CD8-positive, alpha-beta memory T cell (primary cell): ENCODE data around the gene SPARC. TPM values are rescaled to one million over a fixed set of nuclear protein-coding genes. Genes with fewer than 3 reads are reported as not detected.

Experiments
- CTCF ChIA-PET: fragments of 350-600 bp; sonication (Branson Sonifier 250); formaldehyde crosslinking; loops from one replicate; lab custom pipeline; 2021; ENCODE audit warnings: antibody characterized with exemption; lab: Charles Lee
- POLR2A ChIA-PET: fragments of 350-600 bp; sonication (Branson Sonifier 250); formaldehyde crosslinking; loops from one replicate; lab custom pipeline; 2021; ENCODE audit warnings: antibody characterized with exemption; lab: Charles Lee
- DNase-seq, 5 donors: peaks; one replicate each; pipeline versions ENCODE4 v3.0.0 to v3.0.0-alpha.2; 2020 to 2022; ENCODE audit warnings: mixed read lengths in 1 of 5
- H3K27ac ChIP-seq: one replicate; pipeline ENCODE4 v1.7.0; 2013; ENCODE audit warnings: low read depth, mild to moderate bottlenecking, low read length, moderate library complexity
- H3K27me3 ChIP-seq: 2 replicates; pipeline ENCODE4 v1.7.0; 2013; ENCODE audit warnings: low read length, mild to moderate bottlenecking; ENCODE audit not compliant: insufficient read depth, poor library complexity, severe bottlenecking
- H3K36me3 ChIP-seq: 2 replicates; pipeline ENCODE4 v1.7.0; 2013; ENCODE audit warnings: mild to moderate bottlenecking, low read length, moderate library complexity; ENCODE audit not compliant: insufficient read depth
- H3K4me1 ChIP-seq: 2 replicates; pipeline ENCODE4 v1.7.0; 2013; ENCODE audit warnings: mild to moderate bottlenecking, low read length, moderate library complexity; ENCODE audit not compliant: insufficient read depth
- H3K4me3 ChIP-seq: 2 replicates; pipeline ENCODE4 v1.7.0; 2013; ENCODE audit warnings: mild to moderate bottlenecking, low read length
- H3K9me3 ChIP-seq: 2 replicates; pipeline ENCODE4 v1.7.0; 2013; ENCODE audit warnings: mild to moderate bottlenecking, low read length
- H3K27ac Mint-ChIP-seq, 8 donors: one replicate each; pipeline ENCODE4 v1.8.0; 2020 to 2021; ENCODE audit warnings: mixed read lengths in 8 of 8, mild to moderate bottlenecking in 6 of 8, inconsistent platforms in 3 of 8, moderate library complexity in 3 of 8
- H3K27me3 Mint-ChIP-seq, 2 donors: one replicate each; pipeline ENCODE4 v1.8.0; 2020 to 2021; ENCODE audit warnings: mixed read lengths in 2 of 2, mild to moderate bottlenecking in 1 of 2, moderate library complexity in 1 of 2
- H3K36me3 Mint-ChIP-seq, 3 donors: one replicate each; pipeline ENCODE4 v1.8.0; 2020 to 2021; ENCODE audit warnings: mixed read lengths in 3 of 3, inconsistent platforms in 1 of 3, mild to moderate bottlenecking in 1 of 3
- H3K4me1 Mint-ChIP-seq, 3 donors: one replicate each; pipeline ENCODE4 v1.8.0; 2020 to 2021; ENCODE audit warnings: mixed read lengths in 3 of 3, inconsistent platforms in 1 of 3, mild to moderate bottlenecking in 1 of 3
- H3K4me3 Mint-ChIP-seq, 7 donors: one replicate each; pipeline ENCODE4 v1.8.0; 2020 to 2021; ENCODE audit warnings: mixed read lengths in 7 of 7, mild to moderate bottlenecking in 6 of 7, moderate library complexity in 4 of 7, inconsistent platforms in 2 of 7
- H3K9me3 Mint-ChIP-seq, 5 donors: one replicate each; pipeline ENCODE4 v1.8.0; 2020 to 2022; ENCODE audit warnings: mixed read lengths in 5 of 5, mild to moderate bottlenecking in 3 of 5, moderate library complexity in 2 of 5, inconsistent platforms in 1 of 5
- polyA plus RNA-seq: library from polyadenylated mRNA; unstranded; fragments of 300-500 nt; fragmentation: Illumina TruSeq; gene quantifications from one replicate; pipeline ENCODE4 v1.2.3, GENCODE V29; 2021
- total RNA-seq, 2 experiments: library from RNA; stranded (reverse); gene quantifications; one replicate each; pipeline ENCODE4 v1.2.3, GENCODE V29; 2021

Gene SPARC
- total and polyA plus RNA-seq, 3 experiments from 2014 or later, result 0.22 to 0.31 TPM; not detected in 1

DNA sequence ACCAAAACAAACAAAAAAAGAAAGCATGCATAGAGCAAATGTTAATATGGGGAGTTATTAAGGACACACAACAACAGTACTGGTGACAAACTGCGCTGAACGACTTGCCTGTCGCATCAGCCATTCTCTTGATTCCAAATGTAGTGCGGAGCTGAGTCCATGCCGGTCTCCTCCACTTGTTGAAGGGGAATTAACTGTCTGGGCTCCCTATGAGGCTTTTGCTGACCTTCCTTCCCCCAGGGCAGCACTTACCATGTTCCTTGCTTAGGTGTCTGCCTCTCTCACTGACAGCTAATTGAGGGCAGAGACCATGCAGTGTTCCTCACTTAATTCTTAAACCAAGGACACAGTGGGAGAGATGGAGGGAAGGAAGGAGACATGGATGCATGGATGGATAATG, 54.8 kb downstream of the SPARC start:
- Mint-ChIP-seq H3K9me3 (no peaks in the 10 kb centered on the region), H3K4me1 (no peaks in the 10 kb centered on the region), H3K36me3 (peaks cover 0 to 2% (median 0%) of the 10 kb centered on the region in 3 donors), H3K4me3 (no peak overlapping the region), H3K27me3 (peaks cover 9 to 22% of the 10 kb centered on the region in 2 donors), H3K27ac (no peak overlapping the region)
- ChIA-PET POLR2A (no interaction called here), CTCF (no interaction called here)
- H3K27ac ChIP-seq, result no peak overlapping the region
- H3K36me3 ChIP-seq, result no peaks in the 10 kb centered on the region
- no peaks in the 10 kb centered on the region for H3K4me1 ChIP-seq
- no peak for DNase-seq
- no peak overlapping the region for H3K4me3 ChIP-seq
- H3K9me3 ChIP-seq, result no peaks in the 10 kb centered on the region
- H3K27me3 ChIP-seq, result no peaks in the 10 kb centered on the region

DNA sequence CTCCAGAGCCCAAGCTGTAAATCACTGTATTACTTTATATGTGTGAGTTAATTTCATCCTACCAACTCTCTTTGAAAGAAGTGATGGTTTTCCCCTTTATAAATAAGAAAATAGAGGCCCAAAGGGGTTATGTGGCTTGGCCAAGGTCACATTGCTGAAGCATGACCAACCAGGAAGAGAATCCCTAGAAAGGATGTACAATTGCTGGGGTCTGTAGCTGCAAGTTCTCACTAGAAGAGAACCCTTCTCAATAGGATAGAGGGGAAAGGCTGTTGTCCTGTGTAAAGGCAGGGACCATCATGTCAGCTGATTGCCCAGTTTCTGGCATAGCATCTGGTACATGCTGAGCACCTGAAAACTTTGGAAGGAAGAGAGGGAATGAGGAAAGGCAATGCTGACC, 56.6 kb downstream of the SPARC start:
- POLR2A ChIA-PET, result no interaction called here

DNA sequence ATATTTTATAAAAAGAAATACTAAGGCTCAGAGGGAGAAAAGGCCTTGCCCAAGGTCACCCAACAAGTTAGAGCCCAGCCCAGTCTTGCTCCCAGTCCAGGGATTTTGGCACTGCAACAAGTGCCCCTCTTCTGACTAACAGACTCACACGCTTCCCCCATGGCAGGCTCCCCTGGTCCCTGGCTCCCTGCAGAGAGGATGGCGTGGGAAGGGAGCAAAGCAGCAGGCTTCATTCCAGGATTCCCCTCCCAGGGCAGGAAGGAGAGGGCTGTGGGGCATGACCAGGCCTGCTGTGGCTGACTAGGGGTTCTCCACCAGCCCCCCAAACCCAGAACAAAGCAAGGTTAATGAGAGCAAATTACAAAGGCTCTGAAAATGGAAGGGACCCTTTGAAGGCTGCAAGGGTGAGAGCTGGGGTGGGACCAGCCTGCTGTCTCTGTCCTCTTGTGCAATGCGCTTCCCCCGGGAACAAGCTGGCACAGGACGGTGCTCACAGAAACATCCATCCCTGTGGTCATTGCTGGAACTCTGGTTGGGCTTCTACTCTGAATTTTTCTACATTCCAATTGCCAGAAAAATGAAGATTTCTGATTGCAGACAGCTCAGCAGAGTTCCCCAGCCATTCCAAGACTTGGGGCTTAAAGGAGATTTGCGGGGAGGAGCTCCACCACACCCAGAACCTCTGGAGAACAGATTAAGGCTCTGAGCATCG, 58.4 kb downstream of the SPARC start:
- no peak for DNase-seq
- Histone ChIP-seq H3K4me3 (no peak overlapping the region), H3K36me3 (no peaks in the 10 kb centered on the region), H3K27me3 (no peaks in the 10 kb centered on the region), H3K4me1 (no peaks in the 10 kb centered on the region), H3K27ac (no peak overlapping the region), H3K9me3 (no peaks in the 10 kb centered on the region)
- H3K36me3 Mint-ChIP-seq, result peaks cover 0 to 2% (median 0%) of the 10 kb centered on the region in 3 donors
- H3K9me3 Mint-ChIP-seq, result no peaks in the 10 kb centered on the region
- H3K27me3 Mint-ChIP-seq, result peaks cover 9 to 16% of the 10 kb centered on the region in 2 donors
- POLR2A ChIA-PET, result no interaction called here
- no peak overlapping the region for H3K4me3 Mint-ChIP-seq
- CTCF ChIA-PET, result no interaction called here
- H3K27ac Mint-ChIP-seq, result no peak overlapping the region
- H3K4me1 Mint-ChIP-seq, result no peaks in the 10 kb centered on the region

More for the DNA sequence above, 56.6 kb downstream of the SPARC start:
- H3K4me3 Mint-ChIP-seq, result no peak overlapping the region
- H3K27ac ChIP-seq, result no peak overlapping the region
- no peaks in the 10 kb centered on the region for H3K9me3 Mint-ChIP-seq
- no peaks in the 10 kb centered on the region for H3K4me1 Mint-ChIP-seq
- H3K36me3 Mint-ChIP-seq, result peaks cover 0 to 2% (median 0%) of the 10 kb centered on the region in 3 donors
- no peak for DNase-seq
- no peaks in the 10 kb centered on the region for H3K27me3 ChIP-seq
- no peaks in the 10 kb centered on the region for H3K36me3 ChIP-seq
- CTCF ChIA-PET, result no interaction called here
- no peak overlapping the region for H3K27ac Mint-ChIP-seq
- H3K4me1 ChIP-seq, result no peaks in the 10 kb centered on the region
- no peak overlapping the region for H3K4me3 ChIP-seq
- H3K9me3 ChIP-seq, result no peaks in the 10 kb centered on the region
- peaks cover 9 to 18% of the 10 kb centered on the region in 2 donors for H3K27me3 Mint-ChIP-seq

DNA sequence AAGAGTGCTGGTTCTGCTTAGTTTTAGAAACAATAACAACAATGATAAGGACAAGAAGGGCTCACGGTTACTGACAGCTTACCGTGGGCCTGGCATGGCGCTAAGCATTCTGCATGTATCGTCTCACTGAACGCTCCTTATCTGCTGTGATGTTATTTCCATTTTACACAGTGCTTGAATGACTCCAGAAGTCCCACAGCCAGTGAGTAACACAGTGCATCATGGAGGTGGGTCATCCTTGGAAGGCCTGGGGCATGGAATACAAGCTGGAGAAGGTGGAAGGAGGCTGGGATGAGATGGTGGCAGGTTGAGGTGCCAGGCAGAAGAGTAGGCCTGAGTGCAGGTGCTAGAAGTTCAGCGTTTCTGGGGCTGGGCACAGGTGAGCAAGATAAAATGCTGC, 59.1 kb downstream of the SPARC start:
- no peaks in the 10 kb centered on the region for H3K9me3 Mint-ChIP-seq
- Histone ChIP-seq H3K27ac (no peak overlapping the region), H3K4me1 (no peaks in the 10 kb centered on the region), H3K4me3 (no peak overlapping the region), H3K36me3 (no peaks in the 10 kb centered on the region), H3K9me3 (no peaks in the 10 kb centered on the region), H3K27me3 (no peaks in the 10 kb centered on the region)
- H3K27me3 Mint-ChIP-seq, result peaks cover 9 to 20% of the 10 kb centered on the region in 2 donors
- DNase-seq, result no peak
- H3K4me3 Mint-ChIP-seq, result no peak overlapping the region
- POLR2A ChIA-PET, result no interaction called here
- CTCF ChIA-PET, result no interaction called here
- H3K27ac Mint-ChIP-seq, result no peak overlapping the region
- H3K36me3 Mint-ChIP-seq, result peaks cover 0 to 2% (median 0%) of the 10 kb centered on the region in 3 donors
- no peaks in the 10 kb centered on the region for H3K4me1 Mint-ChIP-seq

DNA sequence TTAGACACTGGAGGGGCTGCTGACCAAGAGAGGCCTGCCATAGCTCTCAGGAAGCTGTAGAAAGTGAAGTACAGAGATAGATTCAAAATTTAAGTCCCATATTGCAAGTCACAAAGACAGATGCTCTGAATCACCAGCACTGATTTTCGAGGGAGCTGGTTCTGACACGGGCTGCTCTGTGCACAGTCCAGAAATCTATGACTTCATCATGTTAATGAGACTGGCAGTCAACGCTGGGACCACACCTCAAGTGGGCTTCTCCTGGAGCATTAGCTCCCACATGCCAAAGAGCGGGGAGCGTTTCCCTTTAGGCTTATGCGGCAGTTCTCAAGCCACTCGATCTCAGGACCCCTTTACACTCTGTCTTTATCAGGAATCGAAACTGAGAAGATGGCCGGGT, 61.4 kb downstream of the SPARC start:
- Histone ChIP-seq H3K27me3 (no peaks in the 10 kb centered on the region), H3K27ac (no peak overlapping the region), H3K4me1 (no peaks in the 10 kb centered on the region), H3K4me3 (no peak overlapping the region), H3K9me3 (no peaks in the 10 kb centered on the region), H3K36me3 (no peaks in the 10 kb centered on the region)
- ChIA-PET CTCF (interaction anchor here (1.1 to 1.6 kb wide), 2 partner anchors 27 to 34 kb away, joined by 3 to 5 read pairs; no protein-coding TSS in a partner anchor), POLR2A (no interaction called here)
- Mint-ChIP-seq H3K27ac (no peak overlapping the region), H3K4me3 (no peak overlapping the region), H3K4me1 (no peaks in the 10 kb centered on the region), H3K27me3 (peaks cover 9 to 27% of the 10 kb centered on the region in 2 donors), H3K9me3 (no peaks in the 10 kb centered on the region), H3K36me3 (peaks cover 0 to 2% (median 0%) of the 10 kb centered on the region in 3 donors)
- DNase-seq, result no peak

DNA sequence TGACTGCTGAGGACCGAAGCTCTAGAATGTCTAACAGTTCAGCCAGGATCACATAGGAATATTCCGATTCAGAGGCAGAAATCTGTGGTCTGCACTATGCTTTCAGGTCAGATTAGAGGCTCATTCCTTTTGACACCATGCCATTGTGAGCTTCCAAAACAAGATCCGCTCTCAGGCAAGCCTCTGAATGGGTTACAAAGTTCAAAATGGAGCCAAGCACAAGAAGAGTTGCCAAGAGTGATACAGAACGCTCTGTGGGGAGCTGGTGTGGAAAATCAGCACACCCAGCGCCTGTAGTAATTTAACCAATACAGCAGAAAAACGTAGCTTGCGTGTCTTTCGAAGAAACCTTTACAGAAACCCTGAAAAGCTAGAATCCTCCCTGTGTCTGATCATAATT, 62.2 kb downstream of the SPARC start:
- DNase-seq, result no peak
- H3K4me3 Mint-ChIP-seq, result no peak overlapping the region
- CTCF ChIA-PET, result interaction anchor here (1.1 to 1.6 kb wide), 2 partner anchors 28 to 34 kb away, joined by 3 to 5 read pairs; no protein-coding TSS in a partner anchor
- peaks cover 9 to 25% of the 10 kb centered on the region in 2 donors for H3K27me3 Mint-ChIP-seq
- Histone ChIP-seq H3K27me3 (no peaks in the 10 kb centered on the region), H3K4me3 (no peak overlapping the region), H3K9me3 (no peaks in the 10 kb centered on the region), H3K36me3 (no peaks in the 10 kb centered on the region), H3K27ac (no peak overlapping the region), H3K4me1 (no peaks in the 10 kb centered on the region)
- POLR2A ChIA-PET, result no interaction called here
- H3K27ac Mint-ChIP-seq, result no peak overlapping the region
- no peaks in the 10 kb centered on the region for H3K9me3 Mint-ChIP-seq
- no peaks in the 10 kb centered on the region for H3K36me3 Mint-ChIP-seq
- no peaks in the 10 kb centered on the region for H3K4me1 Mint-ChIP-seq

DNA sequence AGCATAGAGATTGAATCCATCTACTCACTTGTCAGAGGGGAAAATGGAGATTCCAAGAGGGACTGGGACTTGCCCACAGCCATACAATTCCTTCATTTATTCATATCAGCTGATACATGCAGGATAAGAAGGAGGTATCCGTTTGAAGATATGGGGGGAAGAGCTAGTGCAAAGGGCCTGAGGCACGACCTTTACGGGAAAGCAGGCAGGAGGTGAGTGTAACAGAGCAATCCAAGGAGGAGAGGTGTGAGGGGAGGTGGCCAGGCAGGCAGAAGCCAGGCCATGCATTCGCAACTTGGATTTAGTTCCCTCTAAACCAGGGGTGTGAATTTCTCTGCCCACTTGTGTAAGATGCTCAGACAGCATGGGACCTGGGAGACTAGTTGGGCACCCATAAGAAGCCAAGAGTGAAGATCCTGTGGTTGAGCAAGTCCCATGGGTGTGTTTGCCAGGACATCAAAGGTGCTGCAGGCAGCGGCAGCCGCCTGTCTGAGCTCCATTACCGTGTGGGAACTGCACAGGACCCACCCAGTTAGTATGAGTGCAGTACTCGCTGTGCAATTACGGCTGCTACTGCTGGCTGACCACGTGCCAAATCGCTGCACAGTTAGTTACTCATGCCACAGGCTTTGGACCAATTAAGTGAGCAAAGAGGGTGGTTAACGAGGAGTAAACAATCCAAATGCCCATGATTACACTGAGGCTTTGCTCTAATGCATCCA, 64.2 kb downstream of the SPARC start:
- Mint-ChIP-seq H3K4me1 (no peaks in the 10 kb centered on the region), H3K9me3 (no peaks in the 10 kb centered on the region), H3K27me3 (peaks cover 5 to 29% of the 10 kb centered on the region in 2 donors), H3K36me3 (no peaks in the 10 kb centered on the region), H3K27ac (no peak overlapping the region), H3K4me3 (no peak overlapping the region)
- Histone ChIP-seq H3K36me3 (no peaks in the 10 kb centered on the region), H3K4me3 (no peak overlapping the region), H3K4me1 (no peaks in the 10 kb centered on the region), H3K27me3 (no peaks in the 10 kb centered on the region), H3K27ac (no peak overlapping the region), H3K9me3 (no peaks in the 10 kb centered on the region)
- POLR2A ChIA-PET, result no interaction called here
- no peak for DNase-seq
- CTCF ChIA-PET, result no interaction called here

DNA sequence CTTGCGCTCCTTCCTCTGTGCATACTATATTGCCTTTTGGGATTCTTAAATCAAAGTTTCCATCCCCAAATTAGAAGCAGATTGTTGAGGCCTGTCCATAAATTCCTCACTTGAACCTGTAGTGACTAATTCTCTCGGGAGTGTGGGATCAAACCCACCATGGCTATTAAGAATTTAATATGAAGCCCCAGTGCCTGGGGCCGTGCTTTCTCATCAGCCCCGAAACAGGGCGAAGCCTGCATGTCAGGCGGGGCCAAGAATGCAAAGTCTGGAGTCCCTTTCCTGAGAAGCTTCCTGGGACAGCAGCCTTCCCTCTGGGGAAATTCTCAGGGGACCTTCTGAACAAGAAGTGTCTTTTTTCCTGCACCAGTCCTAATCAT, 66.3 kb downstream of the SPARC start:
- Histone ChIP-seq H3K9me3 (no peaks in the 10 kb centered on the region), H3K4me3 (no peak overlapping the region), H3K27me3 (no peaks in the 10 kb centered on the region), H3K4me1 (peaks cover 6% of the 10 kb centered on the region), H3K36me3 (no peaks in the 10 kb centered on the region), H3K27ac (no peak overlapping the region)
- Mint-ChIP-seq H3K4me3 (no peak overlapping the region), H3K27ac (no peak overlapping the region), H3K36me3 (no peaks in the 10 kb centered on the region), H3K9me3 (no peaks in the 10 kb centered on the region), H3K4me1 (peaks cover 0 to 5% (median 4%) of the 10 kb centered on the region in 3 donors), H3K27me3 (peaks cover 5 to 35% of the 10 kb centered on the region in 2 donors)
- POLR2A ChIA-PET, result no interaction called here
- DNase-seq, result no peak
- CTCF ChIA-PET, result no interaction called here
